ENCODE results near the gene NDP.

Gene NDP

GRCh38 chrX:43956034-43956433 lies 17.2 kb downstream of the NDP start:
- CTCF ChIA-PET: interaction anchor here (2.0 kb wide), 1 partner anchor 70 kb away, joined by 4 read pairs; no protein-coding TSS in a partner anchor

GRCh38 chrX:43953218-43953617 lies 20.0 kb downstream of the NDP start:
- CTCF ChIA-PET: no interaction called here

More at GRCh38 chrX:43956034-43956433, 17.2 kb downstream of the NDP start:
- H3K4me1 ChIP-seq (ENCODE audit: control insufficient read depth, insufficient read depth, low read length): no peaks in the 10 kb centered on the region
- no peaks in the 10 kb centered on the region for H3K36me3 ChIP-seq (ENCODE audit: control insufficient read depth in 2 of 2, insufficient read depth in 1 of 2, low read length in 2 of 2)
- no peak overlapping the region for H3K4me3 ChIP-seq (ENCODE audit: low read depth, low read length)
- H3K27ac ChIP-seq (ENCODE audit: extremely low read depth, low read depth, low read length): no peak overlapping the region
- no peak for TF ChIP-seq HOXC10 (CRISPR knock-in tag; IDR thresholded peaks at IDR 0.05)
- TF ChIP-seq ZIC2 (tag by site-specific recombination; IDR thresholded peaks at IDR 0.05): no peak
- TF ChIP-seq, protein P1, sequence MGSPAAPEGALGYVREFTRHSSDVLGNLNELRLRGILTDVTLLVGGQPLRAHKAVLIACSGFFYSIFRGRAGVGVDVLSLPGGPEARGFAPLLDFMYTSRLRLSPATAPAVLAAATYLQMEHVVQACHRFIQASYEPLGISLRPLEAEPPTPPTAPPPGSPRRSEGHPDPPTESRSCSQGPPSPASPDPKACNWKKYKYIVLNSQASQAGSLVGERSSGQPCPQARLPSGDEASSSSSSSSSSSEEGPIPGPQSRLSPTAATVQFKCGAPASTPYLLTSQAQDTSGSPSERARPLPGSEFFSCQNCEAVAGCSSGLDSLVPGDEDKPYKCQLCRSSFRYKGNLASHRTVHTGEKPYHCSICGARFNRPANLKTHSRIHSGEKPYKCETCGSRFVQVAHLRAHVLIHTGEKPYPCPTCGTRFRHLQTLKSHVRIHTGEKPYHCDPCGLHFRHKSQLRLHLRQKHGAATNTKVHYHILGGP (tag by site-specific recombination; IDR thresholded peaks at IDR 0.05): no peak
- no peak for TF ChIP-seq ZNF24 (tag by site-specific recombination; IDR thresholded peaks at IDR 0.05)
- TF ChIP-seq ZNF274 (IDR thresholded peaks at IDR 0.05; ENCODE audit: low read length): no peak
- no peak for TF ChIP-seq ZNF274 (tag by site-specific recombination; IDR thresholded peaks at IDR 0.05; ENCODE audit: borderline replicate concordance)
- no peak for TF ChIP-seq GLIS1 (tag by site-specific recombination; IDR thresholded peaks at IDR 0.05)
- no peak for TF ChIP-seq ZNF677 (tag by site-specific recombination; IDR thresholded peaks at IDR 0.05)
- TF ChIP-seq ZBTB8A (tag by site-specific recombination; IDR thresholded peaks at IDR 0.05): no peak
- TF ChIP-seq, protein P2, sequence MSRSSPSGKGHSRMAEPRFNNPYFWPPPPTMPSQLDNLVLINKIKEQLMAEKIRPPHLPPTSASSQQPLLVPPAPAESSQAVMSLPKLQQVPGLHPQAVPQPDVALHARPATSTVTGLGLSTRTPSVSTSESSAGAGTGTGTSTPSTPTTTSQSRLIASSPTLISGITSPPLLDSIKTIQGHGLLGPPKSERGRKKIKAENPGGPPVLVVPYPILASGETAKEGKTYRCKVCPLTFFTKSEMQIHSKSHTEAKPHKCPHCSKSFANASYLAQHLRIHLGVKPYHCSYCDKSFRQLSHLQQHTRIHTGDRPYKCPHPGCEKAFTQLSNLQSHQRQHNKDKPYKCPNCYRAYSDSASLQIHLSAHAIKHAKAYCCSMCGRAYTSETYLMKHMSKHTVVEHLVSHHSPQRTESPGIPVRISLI (tag by site-specific recombination; IDR thresholded peaks at IDR 0.05): no peak
- TF ChIP-seq, protein P3, sequence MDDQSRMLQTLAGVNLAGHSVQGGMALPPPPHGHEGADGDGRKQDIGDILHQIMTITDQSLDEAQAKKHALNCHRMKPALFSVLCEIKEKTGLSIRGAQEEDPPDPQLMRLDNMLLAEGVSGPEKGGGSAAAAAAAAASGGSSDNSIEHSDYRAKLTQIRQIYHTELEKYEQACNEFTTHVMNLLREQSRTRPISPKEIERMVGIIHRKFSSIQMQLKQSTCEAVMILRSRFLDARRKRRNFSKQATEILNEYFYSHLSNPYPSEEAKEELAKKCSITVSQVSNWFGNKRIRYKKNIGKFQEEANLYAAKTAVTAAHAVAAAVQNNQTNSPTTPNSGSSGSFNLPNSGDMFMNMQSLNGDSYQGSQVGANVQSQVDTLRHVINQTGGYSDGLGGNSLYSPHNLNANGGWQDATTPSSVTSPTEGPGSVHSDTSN (CRISPR knock-in tag; IDR thresholded peaks at IDR 0.05): no peak
- no peak for TF ChIP-seq BCL11B (tag by site-specific recombination; IDR thresholded peaks at IDR 0.05; ENCODE audit: low read depth)
- TF ChIP-seq ZSCAN23 (tag by site-specific recombination; IDR thresholded peaks at IDR 0.05): no peak
- TF ChIP-seq REPIN1 (tag by site-specific recombination; IDR thresholded peaks at IDR 0.05; ENCODE audit: low read depth): no peak
- TF ChIP-seq, protein P4, sequence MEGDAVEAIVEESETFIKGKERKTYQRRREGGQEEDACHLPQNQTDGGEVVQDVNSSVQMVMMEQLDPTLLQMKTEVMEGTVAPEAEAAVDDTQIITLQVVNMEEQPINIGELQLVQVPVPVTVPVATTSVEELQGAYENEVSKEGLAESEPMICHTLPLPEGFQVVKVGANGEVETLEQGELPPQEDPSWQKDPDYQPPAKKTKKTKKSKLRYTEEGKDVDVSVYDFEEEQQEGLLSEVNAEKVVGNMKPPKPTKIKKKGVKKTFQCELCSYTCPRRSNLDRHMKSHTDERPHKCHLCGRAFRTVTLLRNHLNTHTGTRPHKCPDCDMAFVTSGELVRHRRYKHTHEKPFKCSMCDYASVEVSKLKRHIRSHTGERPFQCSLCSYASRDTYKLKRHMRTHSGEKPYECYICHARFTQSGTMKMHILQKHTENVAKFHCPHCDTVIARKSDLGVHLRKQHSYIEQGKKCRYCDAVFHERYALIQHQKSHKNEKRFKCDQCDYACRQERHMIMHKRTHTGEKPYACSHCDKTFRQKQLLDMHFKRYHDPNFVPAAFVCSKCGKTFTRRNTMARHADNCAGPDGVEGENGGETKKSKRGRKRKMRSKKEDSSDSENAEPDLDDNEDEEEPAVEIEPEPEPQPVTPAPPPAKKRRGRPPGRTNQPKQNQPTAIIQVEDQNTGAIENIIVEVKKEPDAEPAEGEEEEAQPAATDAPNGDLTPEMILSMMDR (tag by site-specific recombination; IDR thresholded peaks at IDR 0.05): no peak
- no peak for TF ChIP-seq ZNF626 (tag by site-specific recombination; IDR thresholded peaks at IDR 0.05)
- TF ChIP-seq ZNF10 (tag by site-specific recombination; IDR thresholded peaks at IDR 0.05): no peak
- no peaks in the 10 kb centered on the region for H3K9me3 ChIP-seq (ENCODE audit: control insufficient read depth, insufficient read depth, low read depth, low read length)
- POLR2A ChIA-PET: no interaction called here

More at GRCh38 chrX:43953218-43953617, 20.0 kb downstream of the NDP start:
- Histone ChIP-seq H3K4me3 (ENCODE audit: low read depth, low read length) (no peak overlapping the region), H3K4me1 (ENCODE audit: control insufficient read depth, insufficient read depth, low read length) (no peaks in the 10 kb centered on the region), H3K27ac (ENCODE audit: extremely low read depth, low read depth, low read length) (no peak overlapping the region), H3K9me3 (ENCODE audit: control insufficient read depth, insufficient read depth, low read depth, low read length) (no peaks in the 10 kb centered on the region), H3K36me3 (ENCODE audit: control insufficient read depth in 2 of 2, insufficient read depth in 1 of 2, low read length in 2 of 2) (no peaks in the 10 kb centered on the region)
- TF ChIP-seq ZNF398 (tag by site-specific recombination; IDR thresholded peaks at IDR 0.05) (no peak), ZNF266 (tag by site-specific recombination; IDR thresholded peaks at IDR 0.05; ENCODE audit: low read depth) (no peak)
- POLR2A ChIA-PET: no interaction called here
